Sigmoid colon (tissue), 7 donors: ENCODE data around the gene PCDH15. TPM values are rescaled to one million over a fixed set of nuclear protein-coding genes. Genes with fewer than 3 reads are reported as not detected.

Experiments used
- DNase-seq: peaks from one replicate; pipeline ENCODE4 v3.0.0-alpha.2; 2019
- H3K27ac ChIP-seq, 4 donors: fragments of 200-600 bp; sonication (generic); one replicate each; pipeline ENCODE4 v1.5.1; 2016 to 2019; ENCODE audit warnings: mild to moderate bottlenecking in 1 of 4
- H3K27me3 ChIP-seq, 3 donors: fragments of 200-600 bp; sonication (generic); one replicate each; pipeline ENCODE4 v1.5.1; 2019; ENCODE audit warnings: mild to moderate bottlenecking in 1 of 3
- H3K36me3 ChIP-seq, 4 donors: fragments of 200-600 bp; sonication (generic); one replicate each; pipeline ENCODE4 v1.5.1; 2016 to 2019
- H3K4me1 ChIP-seq, 4 donors: fragments of 200-600 bp; sonication (generic); one replicate each; pipeline ENCODE4 v1.5.1; 2017 to 2019
- H3K4me3 ChIP-seq, 4 donors: fragments of 200-600 bp; sonication (generic); one replicate each; pipeline ENCODE4 v1.5.1; 2017 to 2019; ENCODE audit warnings: mild to moderate bottlenecking in 2 of 4, moderate library complexity in 1 of 4
- H3K9me3 ChIP-seq, 4 donors: fragments of 200-600 bp in 3 of 4; sonication (generic) in 3 of 4; one replicate each; pipeline versions ENCODE4 v1.5.1 to v1.6.1; 2013 to 2019
- CTCF ChIP-seq, 4 experiments: fragments of 450-650 bp in 3 of 4; fragments of 200-600 bp in 1 of 4; IDR thresholded peaks; one replicate each; pipeline ENCODE4 v1.5.1; 2016 to 2019; ENCODE audit warnings: antibody characterized with exemption in 4 of 4, mild to moderate bottlenecking in 3 of 4, moderate library complexity in 2 of 4
- EP300 ChIP-seq, 4 donors: sonication (generic); formaldehyde crosslinking; IDR thresholded peaks; one replicate each; pipeline ENCODE4 v1.6.1; 2017; ENCODE audit warnings: antibody characterized with exemption in 4 of 4
- POLR2A ChIP-seq, 2 donors: fragments of 450-650 bp; IDR thresholded peaks; one replicate each; pipeline ENCODE4 v1.6.1; 2016; ENCODE audit warnings: antibody characterized with exemption in 2 of 2, mild to moderate bottlenecking in 2 of 2, moderate library complexity in 2 of 2
- POLR2AphosphoS5 ChIP-seq, 4 donors: sonication (generic); formaldehyde crosslinking; IDR thresholded peaks; one replicate each; pipeline ENCODE4 v1.6.1; 2017; ENCODE audit warnings: antibody characterized with exemption in 4 of 4
- WGBS, 2 donors: extraction: QIAGEN DNeasy Blood & Tissue Kit; methylation state at CpG; one replicate each; pipeline ENCODE4 v1.1.7; 2013; 5-methylcytosine and 5-hydroxymethylcytosine counted together
- intact Hi-C: fragments of 100-400 bp; cut with DNase I; formaldehyde crosslinking; loops from one replicate; pipeline ENCODE4 v1.15.1; 2023
- polyA plus RNA-seq, 3 donors: library from polyadenylated mRNA; stranded (reverse); fragments of 200-250 nt; gene quantifications; one replicate each; pipeline ENCODE4 v1.2.3, GENCODE V29; 2013
- total RNA-seq, 4 donors: library from RNA; depleted of rRNA; stranded (reverse); fragments of >200 nt; gene quantifications; one replicate each; pipeline ENCODE4 v1.1.0, GENCODE V29; 2016
- donor health status: healthy with polysubstance abuse.
- donor health status: Bipolar disorder and iron deficiency.
- donor health status: healthy.

Gene PCDH15
- total and polyA plus RNA-seq, 7 donors: 0.14 to 0.71 (median 0.16) TPM; not detected in 2

- intact Hi-C loops: no loop called here
- no peak overlapping the region for H3K27ac ChIP-seq
Observed at GRCh38 chr10:54609423-54609822, 191.6 kb downstream of the PCDH15 start.

GRCh38 chr10:54607983-54608382 is 193.0 kb downstream of the PCDH15 start:
- 66 to 84% methylated on average over 5 of the region's 5 CpGs for WGBS, 2 donors
- H3K4me1 ChIP-seq: no peaks in the 10 kb centered on the region
- H3K9me3 ChIP-seq: no peaks in the 10 kb centered on the region
- no peak overlapping the region for H3K4me3 ChIP-seq
- no peak overlapping the region for H3K27ac ChIP-seq
- TF ChIP-seq EP300 (IDR thresholded peaks at IDR 0.05) (no peak), POLR2AphosphoS5 (IDR thresholded peaks at IDR 0.05) (no peak), POLR2A (IDR thresholded peaks at IDR 0.05) (no peak), CTCF (IDR thresholded peaks at IDR 0.05) (no peak)
- DNase-seq: no peak
- H3K36me3 ChIP-seq: no peaks in the 10 kb centered on the region
- intact Hi-C loops: no loop called here
- no peaks in the 10 kb centered on the region for H3K27me3 ChIP-seq

More at GRCh38 chr10:54609423-54609822, 191.6 kb downstream of the PCDH15 start:
- no peak for DNase-seq
- H3K27me3 ChIP-seq: no peaks in the 10 kb centered on the region
- TF ChIP-seq POLR2AphosphoS5 (IDR thresholded peaks at IDR 0.05) (no peak), EP300 (IDR thresholded peaks at IDR 0.05) (no peak), POLR2A (IDR thresholded peaks at IDR 0.05) (no peak), CTCF (IDR thresholded peaks at IDR 0.05) (no peak)
- H3K9me3 ChIP-seq: no peaks in the 10 kb centered on the region
- no peaks in the 10 kb centered on the region for H3K36me3 ChIP-seq
- H3K4me3 ChIP-seq: no peak overlapping the region
- no peaks in the 10 kb centered on the region for H3K4me1 ChIP-seq

- Histone ChIP-seq H3K9me3 (no peaks in the 10 kb centered on the region), H3K27me3 (no peaks in the 10 kb centered on the region), H3K4me3 (no peak overlapping the region), H3K27ac (no peak overlapping the region), H3K36me3 (no peaks in the 10 kb centered on the region), H3K4me1 (no peaks in the 10 kb centered on the region)
- TF ChIP-seq EP300 (IDR thresholded peaks at IDR 0.05): no peak
- no peak for TF ChIP-seq POLR2AphosphoS5 (IDR thresholded peaks at IDR 0.05)
- no peak for TF ChIP-seq CTCF (IDR thresholded peaks at IDR 0.05)
- no peak for TF ChIP-seq POLR2A (IDR thresholded peaks at IDR 0.05)
- DNase-seq: no peak
- WGBS, 2 donors: 75 to 76% methylated on average over 3 of the region's 3 CpGs
- intact Hi-C loops: no loop called here
Observed at GRCh38 chr10:54594289-54594688, 206.7 kb downstream of the PCDH15 start.

GRCh38 chr10:54587971-54588370 is 213.1 kb downstream of the PCDH15 start:
- TF ChIP-seq POLR2AphosphoS5 (IDR thresholded peaks at IDR 0.05) (no peak), CTCF (IDR thresholded peaks at IDR 0.05) (no peak), POLR2A (IDR thresholded peaks at IDR 0.05) (no peak), EP300 (IDR thresholded peaks at IDR 0.05) (no peak)
- Histone ChIP-seq H3K27me3 (no peaks in the 10 kb centered on the region), H3K4me3 (no peak overlapping the region), H3K36me3 (no peaks in the 10 kb centered on the region), H3K9me3 (no peaks in the 10 kb centered on the region), H3K4me1 (no peaks in the 10 kb centered on the region), H3K27ac (no peak overlapping the region)
- no peak for DNase-seq
- intact Hi-C loops: no loop called here
- 21 to 25% methylated on average over 2 of the region's 2 CpGs for WGBS, 2 donors

- WGBS, 2 donors: 29 to 43% methylated on average over 2 of the region's 2 CpGs
- TF ChIP-seq EP300 (IDR thresholded peaks at IDR 0.05): no peak
- no peak for TF ChIP-seq POLR2AphosphoS5 (IDR thresholded peaks at IDR 0.05)
- no peak for TF ChIP-seq CTCF (IDR thresholded peaks at IDR 0.05)
- no peak for TF ChIP-seq POLR2A (IDR thresholded peaks at IDR 0.05)
Observed at GRCh38 chr10:54585572-54585971, 215.5 kb downstream of the PCDH15 start.

More at GRCh38 chr10:54585572-54585971, 215.5 kb downstream of the PCDH15 start:
- intact Hi-C loops: no loop called here
- Histone ChIP-seq H3K36me3 (no peaks in the 10 kb centered on the region), H3K4me3 (no peak overlapping the region), H3K27ac (no peak overlapping the region), H3K9me3 (no peaks in the 10 kb centered on the region), H3K27me3 (no peaks in the 10 kb centered on the region), H3K4me1 (no peaks in the 10 kb centered on the region)
- DNase-seq: no peak
